GM19351 (cell line): ENCODE measurements around the gene THEM5.
"Not testable (repeated sequence)": the region's sequence is repeated elsewhere in the genome, so short reads cannot be mapped to it uniquely, and the experiment has no call there.

Experiments used
- ATAC-seq: cut with Tn5 transposase; IDR thresholded peaks from one replicate; pipeline ENCODE4 v1.9.1; 2021; ENCODE audit warnings: mild to moderate bottlenecking, moderate library complexity; ENCODE audit not compliant: unreplicated experiment

Gene THEM5, protein sequence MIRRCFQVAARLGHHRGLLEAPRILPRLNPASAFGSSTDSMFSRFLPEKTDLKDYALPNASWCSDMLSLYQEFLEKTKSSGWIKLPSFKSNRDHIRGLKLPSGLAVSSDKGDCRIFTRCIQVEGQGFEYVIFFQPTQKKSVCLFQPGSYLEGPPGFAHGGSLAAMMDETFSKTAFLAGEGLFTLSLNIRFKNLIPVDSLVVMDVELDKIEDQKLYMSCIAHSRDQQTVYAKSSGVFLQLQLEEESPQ

DNA sequence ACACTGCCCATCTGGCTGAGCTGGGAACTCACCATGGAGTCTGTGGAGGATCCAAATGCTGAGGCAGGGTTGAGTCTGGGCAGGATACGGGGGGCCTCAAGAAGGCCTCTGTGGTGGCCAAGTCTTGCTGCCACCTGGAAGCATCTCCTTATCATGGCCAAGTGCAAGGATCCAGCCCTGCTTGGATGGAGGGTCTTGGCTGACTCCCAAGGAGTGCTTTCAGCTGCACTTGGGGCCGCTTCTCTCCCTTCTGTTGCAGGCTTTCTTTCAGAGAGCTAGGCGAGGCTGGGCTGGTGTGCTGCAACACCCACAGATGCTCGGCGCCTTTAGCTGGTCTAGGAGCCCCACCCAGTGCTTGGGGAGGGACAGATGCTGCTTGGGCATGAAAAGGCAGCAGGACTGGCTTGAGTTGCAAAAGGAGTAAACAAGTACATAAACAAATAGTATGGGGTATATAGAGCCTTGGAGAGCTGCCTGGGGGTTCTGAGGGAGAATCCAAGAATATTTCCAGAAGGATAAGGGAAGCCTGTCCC lies at the start of gene THEM5:
THEM5 (minus strand) TSS at position 302 of the 533 bp plus-strand sequence; CDS start at position 155, 147 bp downstream.
- no peak for ATAC-seq

DNA sequence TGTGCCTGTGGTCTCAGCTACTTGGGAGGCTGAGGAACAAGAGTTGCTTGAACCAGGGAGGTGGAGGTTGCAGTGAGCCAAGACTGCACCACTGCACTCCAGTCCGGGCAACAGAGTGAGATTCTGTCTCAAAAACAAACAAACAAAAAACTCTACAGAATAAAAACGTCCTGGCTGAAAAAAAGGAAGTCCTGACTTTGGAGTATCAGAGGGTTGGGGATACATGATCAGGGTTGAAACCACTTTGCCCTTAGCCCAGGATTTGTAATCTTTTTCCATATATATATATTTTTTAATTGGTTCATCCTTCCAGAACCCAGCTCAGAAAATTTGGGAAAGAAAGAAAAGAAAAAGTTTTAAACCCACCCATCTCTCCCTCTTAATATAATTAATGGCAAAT lies 49.3 kb upstream of the THEM5 start:
- no peak for ATAC-seq

DNA sequence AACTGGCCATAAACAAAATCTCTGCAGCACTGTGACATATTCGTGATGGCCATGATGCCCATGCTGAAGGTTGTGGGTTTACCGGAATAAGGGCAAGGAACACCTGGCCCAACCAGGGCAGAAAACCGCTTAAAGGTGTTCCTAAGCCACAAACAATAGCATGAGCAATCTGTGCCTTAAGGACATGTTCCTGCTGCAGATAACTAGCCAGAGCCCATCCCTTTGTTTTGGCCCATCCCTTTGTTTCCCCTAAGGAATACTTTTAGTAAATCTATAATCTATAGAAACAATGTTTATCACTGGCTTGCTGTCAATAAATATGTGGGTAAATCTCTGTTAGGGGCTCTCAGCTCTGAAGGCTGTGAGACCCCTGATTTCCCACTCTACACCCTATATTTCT lies 47.3 kb upstream of the THEM5 start:
- not testable (repeated sequence) for ATAC-seq

DNA sequence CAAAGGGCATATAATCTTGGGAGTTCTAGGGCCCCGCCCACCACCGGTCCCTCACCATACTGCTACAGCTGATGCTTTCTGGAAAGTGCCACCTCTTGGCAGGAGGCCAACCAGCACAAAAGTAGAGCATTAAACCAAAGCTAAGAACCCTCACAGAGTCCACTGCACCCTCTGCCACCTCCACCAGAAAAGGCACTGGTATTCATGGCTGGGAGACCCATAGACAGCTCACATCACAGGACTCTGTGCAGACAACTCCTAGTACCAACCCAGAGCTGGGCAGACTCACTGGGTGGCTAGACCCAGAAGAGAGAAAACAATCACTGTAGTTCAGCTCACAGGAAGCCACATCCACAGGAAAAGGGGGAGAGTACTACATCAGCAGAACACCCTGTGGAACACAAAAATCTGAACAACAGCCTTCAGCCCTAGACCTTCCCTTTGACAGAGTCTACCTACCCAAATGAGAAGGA lies 45.0 kb upstream of the THEM5 start:
- ATAC-seq, result no peak

DNA sequence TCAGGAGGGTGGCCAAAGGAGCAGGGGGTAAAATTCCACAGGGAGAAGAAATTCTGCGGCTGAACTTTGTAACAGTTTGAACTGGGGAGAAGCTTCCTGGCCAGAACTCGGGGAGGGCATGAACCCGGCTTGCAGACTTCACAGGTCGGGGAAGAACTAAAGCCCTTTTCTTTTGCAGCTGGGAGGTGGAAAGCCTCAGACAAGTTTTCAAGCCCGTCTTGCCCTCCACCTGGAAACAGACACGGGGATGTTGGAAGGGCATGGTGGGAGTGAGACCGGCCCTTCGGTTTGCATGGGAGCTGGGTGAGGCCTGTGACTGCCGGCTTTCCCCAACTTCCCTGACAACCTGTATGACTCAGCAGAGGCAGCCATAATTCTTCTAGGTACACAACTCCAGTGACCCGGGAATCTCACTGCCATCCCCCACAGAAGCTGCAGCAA lies 44.5 kb upstream of the THEM5 start:
- ATAC-seq, result no peak

DNA sequence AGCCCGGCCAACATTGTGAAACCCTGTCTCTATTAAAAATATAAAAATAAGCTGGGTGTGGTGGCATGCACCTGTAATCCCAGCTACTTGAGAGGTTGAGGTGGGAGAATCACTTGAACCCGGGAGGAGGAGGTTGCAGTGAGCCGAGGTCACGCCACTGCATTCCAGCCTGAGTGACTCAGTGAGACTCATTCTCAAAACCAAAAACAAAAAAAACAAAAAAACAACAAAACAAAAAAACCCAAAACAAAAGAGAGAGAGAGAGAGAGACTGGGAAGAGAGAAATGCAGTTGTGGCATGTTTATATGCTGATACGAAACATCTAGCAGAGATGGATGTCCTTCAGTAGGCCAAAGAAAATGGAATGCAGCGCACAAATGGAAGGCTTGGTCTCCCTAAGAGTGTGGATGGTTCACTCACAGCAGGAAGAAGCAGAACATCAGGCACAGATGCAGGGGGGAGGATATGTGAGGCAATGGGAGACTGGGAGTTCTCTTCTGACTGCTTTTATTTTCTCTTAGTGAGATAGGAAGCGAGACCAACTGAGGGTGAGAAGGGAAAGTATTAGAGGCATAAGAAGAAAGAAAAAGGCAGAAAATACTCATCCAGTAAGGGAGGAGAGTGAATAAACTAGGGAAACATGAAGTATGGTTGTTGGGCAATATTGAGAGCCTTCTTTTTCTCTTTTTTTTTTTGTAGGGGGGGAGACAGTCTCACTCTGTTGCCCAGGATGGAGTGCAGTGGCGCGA lies 39.8 kb upstream of the THEM5 start:
- ATAC-seq, result no peak

DNA sequence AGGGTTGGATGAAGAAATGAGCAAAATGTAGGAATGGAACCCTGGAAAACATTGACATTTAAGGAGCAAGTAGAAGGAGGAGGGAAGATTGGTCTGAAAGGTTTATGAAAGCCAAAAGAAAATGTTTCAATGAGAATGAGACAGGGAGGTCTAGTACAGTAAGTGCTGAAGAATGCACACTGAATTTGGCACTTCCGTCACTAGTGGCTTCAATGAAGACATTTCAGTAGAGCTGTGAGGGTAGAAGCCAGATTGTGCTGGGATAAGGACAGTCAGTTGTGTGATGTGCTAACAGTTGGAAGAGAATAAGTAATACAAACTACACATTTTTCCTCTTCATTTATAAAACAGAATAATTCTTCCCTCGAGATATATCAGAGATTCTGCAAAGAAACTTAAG lies 38.7 kb upstream of the THEM5 start:
- no peak for ATAC-seq

DNA sequence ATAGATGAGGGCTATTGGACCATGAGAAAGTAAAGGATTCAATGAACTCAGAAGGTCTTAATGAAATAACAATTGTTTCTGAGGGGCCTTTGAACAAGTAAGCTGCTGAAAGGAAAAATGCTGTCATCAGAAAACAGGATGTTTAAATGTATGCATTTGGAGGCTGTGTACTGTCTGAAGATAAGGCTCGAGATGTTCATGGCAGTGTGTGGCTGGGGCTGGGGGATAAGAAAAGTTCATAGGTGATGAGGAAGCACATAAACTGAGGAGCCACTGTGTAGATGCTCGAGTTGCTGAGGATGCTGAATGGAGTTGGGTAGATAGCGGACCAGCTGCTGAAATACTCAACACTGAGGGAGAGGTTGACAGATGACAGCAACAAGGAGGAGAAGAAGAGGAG lies 38.0 kb upstream of the THEM5 start:
- no peak for ATAC-seq

DNA sequence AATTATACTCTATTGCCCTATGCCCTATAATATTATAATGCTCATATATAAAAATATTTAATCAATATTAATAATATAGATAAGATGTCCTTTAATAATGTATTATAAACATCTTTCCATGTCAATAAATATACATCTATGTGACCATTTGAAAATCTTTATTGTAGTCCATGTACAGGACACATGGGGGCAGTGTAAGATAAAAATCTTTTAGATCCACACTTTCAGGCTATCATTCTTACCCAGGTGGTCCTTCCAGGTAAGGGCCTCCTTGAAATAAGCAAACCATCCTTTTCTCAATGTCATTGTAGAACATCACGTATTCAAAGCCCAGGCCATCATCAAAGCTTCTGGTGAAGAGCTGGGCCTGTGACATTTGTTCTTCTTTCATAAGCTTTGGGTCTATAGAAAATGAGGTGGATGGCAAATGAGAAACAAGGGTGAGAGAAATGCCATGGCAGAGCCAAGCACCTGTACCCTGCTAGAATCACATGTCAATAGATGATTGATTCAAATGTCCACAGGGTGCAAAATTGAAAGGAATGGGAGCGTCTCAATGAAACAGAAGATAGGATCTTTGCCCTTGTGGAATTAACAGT lies 35.6 kb upstream of the THEM5 start:
- ATAC-seq, result no peak

DNA sequence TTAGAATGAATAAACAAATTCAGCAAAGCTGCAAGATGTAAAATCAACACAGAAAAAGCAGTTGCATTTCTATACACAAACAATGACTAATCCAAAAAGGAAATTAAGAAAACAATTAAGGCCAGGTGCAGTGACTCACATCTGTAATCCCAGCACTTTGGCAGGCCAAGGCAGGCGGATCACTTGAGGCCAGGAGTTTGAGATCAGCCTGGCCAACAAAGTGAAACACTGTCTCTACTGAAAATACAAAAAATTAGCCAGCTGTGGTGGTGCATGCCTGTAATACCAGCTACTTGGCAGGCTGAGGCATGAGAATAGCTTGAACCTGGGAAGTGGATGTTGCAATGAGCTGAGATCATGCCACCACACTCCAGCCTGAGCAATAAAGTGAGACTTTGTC lies 33.5 kb upstream of the THEM5 start:
- ATAC-seq, result no peak

DNA sequence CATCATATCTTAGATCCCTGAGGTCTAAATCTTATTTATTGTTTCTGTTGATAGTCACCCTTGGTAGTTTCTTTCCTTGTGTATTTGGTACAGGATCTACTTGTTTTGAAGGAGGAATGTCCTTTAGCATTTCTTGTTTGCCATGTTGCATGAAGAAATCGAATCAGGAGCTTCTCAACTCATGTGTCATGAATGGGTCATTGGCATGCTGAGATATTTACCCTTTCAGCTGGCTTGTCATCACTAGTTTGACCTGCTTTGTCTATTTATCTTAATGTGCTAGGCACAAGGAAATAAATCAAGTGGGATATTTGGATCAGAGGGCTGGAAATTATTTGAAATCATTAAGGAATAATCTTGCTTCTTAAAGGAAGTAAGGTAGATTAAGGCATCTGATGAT lies 32.0 kb upstream of the THEM5 start:
- no peak for ATAC-seq

DNA sequence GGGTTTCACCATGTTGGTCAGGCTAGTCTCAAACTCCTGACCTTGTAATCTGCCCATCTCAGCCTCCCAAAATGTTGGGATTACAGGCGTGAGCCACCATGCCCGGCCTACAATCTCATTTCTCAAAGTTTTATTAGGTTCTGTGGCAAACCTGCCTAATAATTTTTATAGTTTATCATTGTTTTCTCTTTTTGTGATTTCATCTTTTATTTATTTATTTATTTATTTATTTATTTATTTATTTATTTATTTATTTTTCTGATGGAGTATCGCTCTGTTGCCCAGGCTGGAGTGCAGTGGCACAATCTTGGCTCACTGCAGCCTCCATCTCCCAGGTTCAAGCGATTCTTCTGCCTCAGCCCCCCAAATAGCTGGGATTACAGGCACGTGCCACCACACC lies 31.4 kb upstream of the THEM5 start:
- ATAC-seq, result not testable (repeated sequence)

DNA sequence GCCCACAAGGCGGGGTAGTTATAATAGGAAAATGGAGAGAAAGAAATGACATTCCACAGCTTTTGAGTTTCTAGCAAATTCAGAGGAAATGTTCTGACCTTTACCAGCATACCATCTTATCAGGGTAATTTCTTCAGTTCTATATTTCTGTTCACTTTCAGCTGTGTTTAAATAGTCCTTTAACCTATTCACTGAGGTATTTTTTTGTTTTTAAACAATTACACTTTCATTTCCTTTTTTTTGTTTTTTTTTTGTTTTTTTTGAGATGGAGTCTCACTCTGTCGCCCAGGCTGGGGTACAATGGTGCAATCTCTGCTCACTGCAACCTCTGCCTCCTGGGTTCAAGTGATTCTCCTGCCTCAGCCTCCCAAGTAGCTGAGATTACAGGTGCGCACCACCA lies 30.9 kb upstream of the THEM5 start:
- not testable (repeated sequence) for ATAC-seq

DNA sequence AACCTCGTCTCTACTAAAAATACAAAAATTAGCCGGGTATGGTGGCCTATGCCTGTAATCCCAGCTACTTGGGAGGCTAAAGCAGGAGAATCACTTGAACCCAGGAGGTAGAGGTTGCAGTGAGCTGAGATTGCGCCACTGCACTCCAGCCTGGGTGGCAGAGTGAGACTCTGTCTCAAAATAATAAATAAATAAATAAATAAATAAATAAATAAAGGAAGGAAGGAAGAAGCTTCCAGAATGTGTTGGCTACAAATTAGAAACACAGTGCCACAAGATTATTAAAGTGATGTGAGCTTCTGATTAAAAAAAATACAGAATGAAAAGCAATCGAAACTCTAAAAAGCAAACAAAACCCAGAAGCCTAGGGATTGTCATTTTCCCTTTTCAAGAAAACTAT lies 30.4 kb upstream of the THEM5 start:
- not testable (repeated sequence) for ATAC-seq

DNA sequence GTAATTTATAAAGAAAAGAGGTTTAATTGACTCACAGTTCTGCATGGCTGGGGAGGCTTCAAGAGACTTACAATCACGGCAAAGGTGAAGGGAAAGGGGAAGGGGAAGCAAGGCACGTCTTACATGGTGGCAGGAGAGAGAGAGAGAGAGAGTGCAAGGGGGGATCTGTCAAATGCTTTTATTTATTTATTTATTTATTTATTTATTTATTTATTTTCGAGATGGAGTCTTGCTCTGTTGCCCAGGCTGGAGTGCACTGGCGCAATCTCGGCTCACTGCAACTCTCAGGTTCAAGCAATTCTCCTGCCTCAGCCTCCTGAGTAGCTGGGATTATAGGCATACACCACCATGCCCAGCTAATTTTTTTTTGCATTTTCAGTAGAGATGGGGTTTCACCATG lies 29.4 kb upstream of the THEM5 start:
- not testable (repeated sequence) for ATAC-seq

DNA sequence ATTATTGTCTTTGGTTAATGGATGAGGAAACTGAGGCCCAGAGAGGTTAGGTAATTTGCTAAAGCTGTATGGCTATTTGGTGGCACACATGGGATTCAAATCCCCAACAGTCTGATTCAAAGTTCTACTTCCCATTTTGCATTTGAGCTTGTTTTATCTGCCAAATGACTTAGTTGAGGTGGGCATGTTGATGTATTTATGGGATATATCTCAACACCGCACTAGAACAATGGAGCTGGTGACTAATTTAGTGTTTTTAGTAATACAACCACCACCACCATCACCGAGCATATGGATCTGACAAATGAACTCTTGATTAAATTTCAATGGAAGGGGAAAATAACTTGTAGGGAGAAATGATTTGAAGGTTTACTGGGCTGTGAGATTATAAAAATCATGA lies 29.0 kb upstream of the THEM5 start:
- ATAC-seq, result no peak

DNA sequence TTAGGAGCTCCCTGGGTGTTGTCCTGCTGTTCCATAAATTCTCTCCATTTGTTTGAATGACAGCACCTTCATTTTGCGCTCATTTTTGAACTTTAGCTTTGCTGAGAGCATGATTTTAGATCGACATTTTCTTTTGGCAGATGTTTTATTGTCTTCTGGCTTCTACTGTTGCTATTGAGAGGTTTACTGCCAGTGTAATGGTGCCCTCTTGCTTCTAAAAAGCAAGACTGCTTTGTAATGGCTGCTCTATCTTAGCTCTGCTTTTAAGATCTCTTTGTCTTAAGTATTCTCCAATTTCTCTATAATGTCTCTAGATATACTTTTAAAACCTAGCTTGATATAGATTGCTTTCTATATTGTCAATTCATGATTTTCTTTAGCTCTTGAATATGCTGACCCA lies 28.0 kb upstream of the THEM5 start:
- ATAC-seq, result no peak

DNA sequence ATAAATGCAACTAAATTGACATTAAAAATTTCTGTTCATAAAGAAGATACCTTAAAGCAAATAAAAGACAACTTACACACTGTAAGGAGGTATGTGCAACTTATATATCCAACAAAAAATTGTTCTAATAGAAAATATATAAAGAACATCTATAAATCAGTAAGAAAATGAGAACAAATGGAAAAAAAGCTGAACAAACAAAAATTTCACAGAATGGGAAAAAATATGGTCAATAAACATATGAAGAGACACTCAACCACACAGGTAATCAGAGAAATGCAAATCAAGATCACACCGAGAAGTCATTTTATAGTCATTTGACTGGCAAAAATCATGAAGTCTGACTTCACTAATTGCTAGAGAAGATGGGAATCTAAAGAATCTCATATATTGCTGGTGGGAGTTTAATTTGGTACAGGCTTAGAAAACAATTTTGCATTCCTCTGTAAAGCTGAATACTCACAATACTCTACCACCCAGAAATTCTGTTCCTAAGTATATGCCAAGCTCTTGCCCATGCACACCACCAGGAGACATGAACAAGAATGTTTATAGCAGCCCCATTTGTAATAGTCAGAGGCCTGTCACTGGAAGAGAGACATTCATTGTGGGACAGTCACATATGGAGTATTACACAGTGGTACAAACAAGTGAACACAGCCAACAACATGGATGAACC lies 22.0 kb upstream of the THEM5 start:
- ATAC-seq, result no peak

DNA sequence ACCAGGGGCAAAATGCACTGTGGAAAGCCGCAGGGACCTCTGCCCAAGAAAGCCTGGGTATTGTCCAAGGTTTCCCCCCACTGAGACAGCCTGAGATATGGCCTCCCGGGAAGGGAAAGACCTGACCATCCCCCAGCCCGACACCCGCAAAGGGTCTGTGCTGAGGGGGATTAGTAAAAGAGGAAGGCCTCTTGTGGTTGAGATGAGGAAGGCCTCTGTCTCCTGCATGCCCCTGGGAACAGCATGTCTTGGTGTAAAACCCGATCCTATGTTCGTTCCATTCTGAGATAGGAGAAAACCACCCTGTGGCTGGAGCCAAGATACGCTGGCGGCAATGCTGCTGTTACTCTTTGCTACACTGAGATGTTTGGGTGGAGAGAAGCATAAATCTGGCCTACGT lies 19.3 kb upstream of the THEM5 start:
- ATAC-seq, result not testable (repeated sequence)

DNA sequence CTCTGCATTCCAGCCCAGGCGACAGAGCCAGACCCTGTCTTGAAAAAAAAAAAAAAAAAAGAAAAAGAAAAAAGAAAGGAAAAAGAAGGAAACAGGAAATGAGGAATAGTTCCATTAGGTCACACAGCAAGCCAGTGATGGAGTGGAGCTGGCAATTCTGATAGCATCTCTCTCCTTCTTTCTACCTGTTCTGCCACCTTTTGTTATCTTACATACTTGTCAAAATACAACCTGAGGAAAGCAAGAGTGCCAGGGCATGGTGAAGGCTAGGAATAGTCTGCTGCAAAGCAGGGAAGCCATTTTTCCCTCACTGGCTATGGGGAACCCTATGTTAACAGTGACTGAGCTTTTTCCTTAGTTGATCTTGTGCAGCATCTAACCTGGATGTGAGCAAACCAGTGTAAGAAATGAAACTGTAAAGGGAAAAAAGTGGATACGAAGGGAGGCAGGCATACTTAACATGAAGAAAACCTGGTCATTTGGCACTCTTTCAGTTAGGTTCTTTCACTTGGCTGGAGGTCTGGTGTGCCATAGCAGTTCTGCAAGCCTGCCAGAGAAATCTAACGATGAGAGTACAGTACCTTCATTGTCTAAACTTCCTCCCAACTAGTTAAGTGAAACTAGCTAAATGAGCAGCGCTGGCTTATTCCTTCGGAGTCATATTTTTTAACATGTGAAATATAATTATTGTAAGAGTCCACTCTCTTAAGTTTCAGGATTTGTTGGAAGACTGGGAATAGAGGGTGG lies 17.9 kb upstream of the THEM5 start:
- ATAC-seq, result no peak
